ENCODE results near the gene PIAS3. TPM values are rescaled to one million over a fixed set of nuclear protein-coding genes. Genes with fewer than 3 reads are reported as not detected.
A peak's percentile ranks its signal among the peaks of the same experiment; 100 is the strongest.

PIAS3 gene
- total and polyA plus RNA-seq, 8 donors = 8.9 to 26.7 (median 11.2) TPM

GRCh38 chr1:145892486-145893087 lies 33.7 kb upstream of the PIAS3 start:
- Histone ChIP-seq H3K9me3 (no peaks in the 10 kb centered on the region), H3K27me3 (no peaks in the 10 kb centered on the region), H3K4me1 (peaks cover 17 to 27% (median 21%) of the 10 kb centered on the region in 3 donors), H3K4me3 (peak overlapping the region in 1 of 4 donors; percentile 3), H3K27ac (peak overlapping the region; percentile 60 to 80 (median 70)), H3K36me3 (no peaks in the 10 kb centered on the region)
- WGBS, 2 donors = 22 to 23% methylated on average over 3 of the region's 3 CpGs
- intact Hi-C loops (cut with DNase I) = loop anchor here in 1 of 3 donors (10.0 kb wide), 1 partner anchor 122 kb away; no protein-coding TSS in a partner anchor
- DNase-seq = peak in 4 of 6 donors; percentile 27 to 46 (median 42)
- no peak for FAIRE-seq
- ATAC-seq = peak in 3 of 4 donors; percentile 13 to 20 (median 17)
- TF ChIP-seq CTCF (IDR thresholded peaks at IDR 0.05) = no peak

GRCh38 chr1:145891587-145892485 lies 33.0 kb upstream of the PIAS3 start:
- H3K27me3 ChIP-seq = no peaks in the 10 kb centered on the region
- FAIRE-seq = no peak

GRCh38 chr1:145891143-145891542 lies 32.3 kb upstream of the PIAS3 start:
- TF ChIP-seq CTCF (IDR thresholded peaks at IDR 0.05) = no peak
- DNase-seq = no peak
- Histone ChIP-seq H3K4me1 (peaks cover 17 to 27% (median 21%) of the 10 kb centered on the region in 3 donors), H3K9me3 (no peaks in the 10 kb centered on the region), H3K36me3 (no peaks in the 10 kb centered on the region), H3K27ac (peak overlapping the region; percentile 60 to 80 (median 70)), H3K4me3 (no peak overlapping the region), H3K27me3 (no peaks in the 10 kb centered on the region)
- FAIRE-seq = no peak
- peak in 2 of 4 donors; percentile 16 to 21 for ATAC-seq
- intact Hi-C loops (cut with DNase I) = loop anchor here in 1 of 3 donors (10.0 kb wide), 1 partner anchor 124 kb away; no protein-coding TSS in a partner anchor
- 16 to 17% methylated on average over 1 of the region's 1 CpG for WGBS, 2 donors

More at GRCh38 chr1:145891587-145892485, 33.0 kb upstream of the PIAS3 start:
- Histone ChIP-seq H3K4me1 (peaks cover 17 to 27% (median 21%) of the 10 kb centered on the region in 3 donors), H3K36me3 (no peaks in the 10 kb centered on the region), H3K27ac (peak overlapping the region; percentile 60 to 80 (median 70)), H3K4me3 (peak overlapping the region in 1 of 4 donors; percentile 3), H3K9me3 (no peaks in the 10 kb centered on the region)
- ATAC-seq (peak; percentile 94 to 96 (median 95)), DNase-seq (peak; percentile 92 to 98 (median 95))
- intact Hi-C loops (cut with DNase I) = loop anchor here in 1 of 3 donors (10.0 kb wide), 1 partner anchor 123 kb away; no protein-coding TSS in a partner anchor
- 0 to 1% methylated on average over 6 of the region's 6 CpGs for WGBS, 2 donors
- peak; percentile 88 to 94 (median 92) for TF ChIP-seq CTCF (IDR thresholded peaks at IDR 0.05)

- no peaks in the 10 kb centered on the region for H3K36me3 ChIP-seq
- intact Hi-C loops (cut with DNase I) = loop anchor here in 1 of 3 donors (10.0 kb wide), 1 partner anchor 125 kb away; no protein-coding TSS in a partner anchor
- peaks cover 17 to 27% (median 21%) of the 10 kb centered on the region in 3 donors for H3K4me1 ChIP-seq
- DNase-seq (no peak), FAIRE-seq (no peak), ATAC-seq (no peak)
- TF ChIP-seq CTCF (IDR thresholded peaks at IDR 0.05) = no peak
- H3K27ac ChIP-seq = no peak overlapping the region
- no peaks in the 10 kb centered on the region for H3K9me3 ChIP-seq
- no peaks in the 10 kb centered on the region for H3K27me3 ChIP-seq
- WGBS, 2 donors = 85 to 86% methylated on average over 3 of the region's 3 CpGs
- no peak overlapping the region for H3K4me3 ChIP-seq
These were observed 30.8 kb upstream of the PIAS3 start for GRCh38 chr1:145889722-145890121.
